Neural progenitor cell (in vitro differentiated cells): Measurements from ENCODE around the gene RNF14.

Source experiments
- EZH2 ChIP-seq: fragments of 200-600 bp; sonication (generic); IDR thresholded peaks from 2 replicates; pipeline ENCODE4 v1.6.1; 2017; ENCODE audit warnings: antibody characterized with exemption, mild to moderate bottlenecking, moderate library complexity
- EZH2phosphoT487 ChIP-seq: fragments of 200-600 bp; sonication (generic); IDR thresholded peaks from 2 replicates; pipeline ENCODE4 v1.6.1; 2017; ENCODE audit warnings: antibody characterized with exemption
- TF ChIP-seq, protein P1 (sequence below): fragments of 200-600 bp; sonication (generic); IDR thresholded peaks from 2 replicates; pipeline ENCODE4 v1.5.1; 2017; ENCODE audit warnings: antibody characterized with exemption, mild to moderate bottlenecking

DNA sequence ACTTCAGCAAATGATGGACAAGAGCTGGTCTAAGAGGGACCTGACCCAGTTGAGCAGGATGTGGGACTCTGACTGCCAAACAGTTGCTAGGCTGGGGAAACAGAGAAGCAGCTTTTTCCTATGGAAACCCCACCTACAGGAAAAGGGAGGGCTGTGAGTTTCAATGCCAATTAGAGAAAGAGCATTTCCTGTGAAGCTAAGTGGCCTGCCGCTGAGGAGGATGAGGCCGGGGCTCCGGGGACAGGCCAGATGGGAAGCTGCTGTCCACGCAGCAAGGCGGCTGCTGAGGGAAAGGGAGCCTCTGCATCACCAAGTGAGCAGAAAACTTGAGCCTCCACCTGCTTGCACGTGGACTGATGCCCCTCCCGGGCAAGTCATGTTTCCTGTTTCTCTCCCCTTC is 10.8 kb upstream of the RNF14 start, which contains the start of gene PCDH12:
- TF ChIP-seq, protein P1, sequence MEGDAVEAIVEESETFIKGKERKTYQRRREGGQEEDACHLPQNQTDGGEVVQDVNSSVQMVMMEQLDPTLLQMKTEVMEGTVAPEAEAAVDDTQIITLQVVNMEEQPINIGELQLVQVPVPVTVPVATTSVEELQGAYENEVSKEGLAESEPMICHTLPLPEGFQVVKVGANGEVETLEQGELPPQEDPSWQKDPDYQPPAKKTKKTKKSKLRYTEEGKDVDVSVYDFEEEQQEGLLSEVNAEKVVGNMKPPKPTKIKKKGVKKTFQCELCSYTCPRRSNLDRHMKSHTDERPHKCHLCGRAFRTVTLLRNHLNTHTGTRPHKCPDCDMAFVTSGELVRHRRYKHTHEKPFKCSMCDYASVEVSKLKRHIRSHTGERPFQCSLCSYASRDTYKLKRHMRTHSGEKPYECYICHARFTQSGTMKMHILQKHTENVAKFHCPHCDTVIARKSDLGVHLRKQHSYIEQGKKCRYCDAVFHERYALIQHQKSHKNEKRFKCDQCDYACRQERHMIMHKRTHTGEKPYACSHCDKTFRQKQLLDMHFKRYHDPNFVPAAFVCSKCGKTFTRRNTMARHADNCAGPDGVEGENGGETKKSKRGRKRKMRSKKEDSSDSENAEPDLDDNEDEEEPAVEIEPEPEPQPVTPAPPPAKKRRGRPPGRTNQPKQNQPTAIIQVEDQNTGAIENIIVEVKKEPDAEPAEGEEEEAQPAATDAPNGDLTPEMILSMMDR, result no peak
- no peak for TF ChIP-seq EZH2
- TF ChIP-seq EZH2phosphoT487, result no peak
